ENCODE results near the gene LRMDA.

- no peak for TF ChIP-seq CTCF (IDR thresholded peaks at IDR 0.05)
- no peak for TF ChIP-seq POLR2A (IDR thresholded peaks at IDR 0.05)
Observed at GRCh38 chr10:76130892-76131291, 699.5 kb downstream of the LRMDA start.

Data from tibial nerve (tissue), 3 donors.